Gastrocnemius medialis (tissue), 4 donors: ENCODE data around the gene TSPAN5. TPM values are rescaled to one million over a fixed set of nuclear protein-coding genes. Genes with fewer than 3 reads are reported as not detected.
"Not testable (repeated sequence)": the region's sequence is repeated elsewhere in the genome, so short reads cannot be mapped to it uniquely, and the experiment has no call there.

Experiments used
- ATAC-seq, 2 donors: fragments of 150-250 bp; one replicate each; pipeline ENCODE4 v1.9.1; 2016
- DNase-seq, 2 donors: peaks; one replicate each; pipeline ENCODE4 v3.0.0-alpha.2; 2019
- H3K27ac ChIP-seq, 4 donors: fragments of 200-600 bp; sonication (generic); 1 replicate in 1 of 4; 2 replicates in 3 of 4; pipeline ENCODE4 v1.5.1; 2016 to 2018; ENCODE audit warnings: mild to moderate bottlenecking in 2 of 4, moderate library complexity in 1 of 4
- H3K27me3 ChIP-seq, 3 donors: fragments of 200-600 bp; sonication (generic) in 2 of 3; 1 replicate in 1 of 3; 2 replicates in 2 of 3; pipeline versions ENCODE4 v1.5.1 to v1.6.0; 2016 to 2019; ENCODE audit warnings: mild to moderate bottlenecking in 1 of 3, moderate library complexity in 1 of 3
- H3K36me3 ChIP-seq, 2 donors: fragments of 200-600 bp; sonication (generic) in 1 of 2; one replicate each; pipeline ENCODE4 v1.5.1; 2017 to 2018
- H3K4me1 ChIP-seq, 2 donors: fragments of 200-600 bp; sonication (generic) in 1 of 2; one replicate each; pipeline ENCODE4 v1.5.1; 2016 to 2017; ENCODE audit warnings: mild to moderate bottlenecking in 2 of 2
- H3K4me3 ChIP-seq, 4 donors: fragments of 200-600 bp; sonication (generic) in 3 of 4; 1 replicate in 1 of 4; 2 replicates in 3 of 4; pipeline ENCODE4 v1.5.1; 2016 to 2019; ENCODE audit warnings: mild to moderate bottlenecking in 2 of 4
- H3K9me3 ChIP-seq, 3 donors: fragments of 200-600 bp; sonication (generic) in 2 of 3; 1 replicate in 1 of 3; 2 replicates in 2 of 3; pipeline ENCODE4 v1.5.1; 2016 to 2019
- POLR2A ChIP-seq, 2 donors: fragments of 450-650 bp; IDR thresholded peaks; one replicate each; pipeline ENCODE4 v1.6.1; 2017; ENCODE audit warnings: antibody characterized with exemption in 2 of 2, mild to moderate bottlenecking in 2 of 2, moderate library complexity in 2 of 2
- in situ Hi-C, 4 donors: fragments of 200-750 bp; cut with MboI; loops; one replicate each; pipeline versions ENCODE4 v1.15.0 to v1.8.0; 2017; ENCODE audit warnings: low sequenced_read_pairs in 4 of 4
- intact Hi-C: fragments of 100-400 bp; cut with DNase I; formaldehyde crosslinking; loops from one replicate; pipeline ENCODE4 v1.15.1; 2023; ENCODE audit warnings: low total_unique reads
- total RNA-seq, 4 donors: library from RNA; depleted of rRNA; stranded (reverse); fragments of >200 nt; gene quantifications; one replicate each; pipeline versions ENCODE4 v1.1.0 to v1.2.3, GENCODE V29; 2016
- TF ChIP-seq, protein P1 (sequence below), 5 experiments: fragments of 450-650 bp in 3 of 5; fragments of 200-600 bp in 2 of 5; sonication (generic) in 2 of 5; IDR thresholded peaks in 4 of 5; conservative IDR thresholded peaks in 1 of 5; 1 replicate in 4 of 5; 2 replicates in 1 of 5; pipeline ENCODE4 v1.5.1; 2016 to 2019; ENCODE audit warnings: antibody characterized with exemption in 5 of 5, mild to moderate bottlenecking in 3 of 5, moderate library complexity in 3 of 5

TSPAN5 gene
- total RNA-seq, 4 donors from 2014 or later = 0.55 to 18.7 (median 0.79) TPM

DNA sequence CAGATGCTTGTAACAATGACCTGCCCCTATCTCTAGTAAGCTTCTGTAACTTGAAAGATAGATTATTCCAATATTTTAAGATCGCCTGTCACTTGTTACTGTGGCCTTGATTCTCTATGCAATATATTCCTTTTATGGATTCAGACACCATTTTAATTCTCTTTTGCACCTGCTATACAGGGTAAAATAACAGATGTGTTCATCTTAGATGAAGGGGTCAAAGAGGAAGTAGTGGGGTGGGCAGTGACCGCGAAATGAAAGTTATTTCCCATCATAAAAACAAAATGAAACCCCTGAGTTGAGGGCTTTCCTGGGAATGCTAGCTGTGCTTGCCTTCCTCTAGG is 175.9 kb downstream of the TSPAN5 start:
- TF ChIP-seq POLR2A (IDR thresholded peaks at IDR 0.05) = no peak
- TF ChIP-seq, protein P1, sequence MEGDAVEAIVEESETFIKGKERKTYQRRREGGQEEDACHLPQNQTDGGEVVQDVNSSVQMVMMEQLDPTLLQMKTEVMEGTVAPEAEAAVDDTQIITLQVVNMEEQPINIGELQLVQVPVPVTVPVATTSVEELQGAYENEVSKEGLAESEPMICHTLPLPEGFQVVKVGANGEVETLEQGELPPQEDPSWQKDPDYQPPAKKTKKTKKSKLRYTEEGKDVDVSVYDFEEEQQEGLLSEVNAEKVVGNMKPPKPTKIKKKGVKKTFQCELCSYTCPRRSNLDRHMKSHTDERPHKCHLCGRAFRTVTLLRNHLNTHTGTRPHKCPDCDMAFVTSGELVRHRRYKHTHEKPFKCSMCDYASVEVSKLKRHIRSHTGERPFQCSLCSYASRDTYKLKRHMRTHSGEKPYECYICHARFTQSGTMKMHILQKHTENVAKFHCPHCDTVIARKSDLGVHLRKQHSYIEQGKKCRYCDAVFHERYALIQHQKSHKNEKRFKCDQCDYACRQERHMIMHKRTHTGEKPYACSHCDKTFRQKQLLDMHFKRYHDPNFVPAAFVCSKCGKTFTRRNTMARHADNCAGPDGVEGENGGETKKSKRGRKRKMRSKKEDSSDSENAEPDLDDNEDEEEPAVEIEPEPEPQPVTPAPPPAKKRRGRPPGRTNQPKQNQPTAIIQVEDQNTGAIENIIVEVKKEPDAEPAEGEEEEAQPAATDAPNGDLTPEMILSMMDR (IDR thresholded peaks at IDR 0.05 in 4 of 5, conservative IDR thresholded peaks at IDR 0.05 in 1 of 5) = no peak
- ATAC-seq = no peak
- Histone ChIP-seq H3K27ac (no peak overlapping the region), H3K4me1 (no peaks in the 10 kb centered on the region), H3K27me3 (no peaks in the 10 kb centered on the region), H3K4me3 (no peak overlapping the region), H3K36me3 (no peaks in the 10 kb centered on the region), H3K9me3 (no peaks in the 10 kb centered on the region)
- intact Hi-C loops = no loop called here
- no peak for DNase-seq
- in situ Hi-C loops = no loop called here

DNA sequence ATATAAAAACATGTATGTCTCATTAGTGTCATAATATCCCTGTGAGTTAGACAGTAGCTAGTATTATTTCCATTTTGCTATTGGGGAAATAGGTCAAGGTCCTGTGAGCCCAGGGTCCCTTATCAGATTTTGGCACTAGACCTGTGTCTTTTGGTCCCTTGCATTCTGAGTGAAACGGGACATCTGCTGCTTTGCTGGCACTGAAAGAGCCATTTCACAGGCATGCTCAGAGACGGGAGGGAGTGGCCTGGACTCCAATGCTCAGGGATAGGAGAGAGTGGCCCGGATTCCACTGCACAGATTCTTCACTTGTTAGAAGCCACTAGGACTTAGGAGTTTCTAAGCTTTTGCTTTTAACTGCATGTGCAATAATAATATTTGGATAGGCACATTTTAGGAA is 177.2 kb downstream of the TSPAN5 start:
- intact Hi-C loops = no loop called here
- ATAC-seq (no peak), DNase-seq (no peak)
- TF ChIP-seq, protein P1 (IDR thresholded peaks at IDR 0.05 in 4 of 5, conservative IDR thresholded peaks at IDR 0.05 in 1 of 5) = no peak
- no peak for TF ChIP-seq POLR2A (IDR thresholded peaks at IDR 0.05)
- Histone ChIP-seq H3K4me1 (no peaks in the 10 kb centered on the region), H3K4me3 (no peak overlapping the region), H3K27ac (no peak overlapping the region), H3K36me3 (no peaks in the 10 kb centered on the region), H3K9me3 (no peaks in the 10 kb centered on the region), H3K27me3 (no peaks in the 10 kb centered on the region)
- in situ Hi-C loops = no loop called here

GRCh38 chr4:98480535-98480934 is 177.9 kb downstream of the TSPAN5 start:
- Histone ChIP-seq H3K9me3 (no peaks in the 10 kb centered on the region), H3K4me3 (no peak overlapping the region), H3K36me3 (no peaks in the 10 kb centered on the region), H3K4me1 (no peaks in the 10 kb centered on the region), H3K27ac (no peak overlapping the region), H3K27me3 (no peaks in the 10 kb centered on the region)
- in situ Hi-C loops (no loop called here), intact Hi-C loops (no loop called here)
- TF ChIP-seq POLR2A (IDR thresholded peaks at IDR 0.05) = no peak
- TF ChIP-seq, protein P1 (IDR thresholded peaks at IDR 0.05 in 4 of 5, conservative IDR thresholded peaks at IDR 0.05 in 1 of 5) = no peak
- DNase-seq (no peak), ATAC-seq (no peak)

GRCh38 chr4:98479590-98479989 is 178.8 kb downstream of the TSPAN5 start:
- in situ Hi-C loops = not testable (repeated sequence)

DNA sequence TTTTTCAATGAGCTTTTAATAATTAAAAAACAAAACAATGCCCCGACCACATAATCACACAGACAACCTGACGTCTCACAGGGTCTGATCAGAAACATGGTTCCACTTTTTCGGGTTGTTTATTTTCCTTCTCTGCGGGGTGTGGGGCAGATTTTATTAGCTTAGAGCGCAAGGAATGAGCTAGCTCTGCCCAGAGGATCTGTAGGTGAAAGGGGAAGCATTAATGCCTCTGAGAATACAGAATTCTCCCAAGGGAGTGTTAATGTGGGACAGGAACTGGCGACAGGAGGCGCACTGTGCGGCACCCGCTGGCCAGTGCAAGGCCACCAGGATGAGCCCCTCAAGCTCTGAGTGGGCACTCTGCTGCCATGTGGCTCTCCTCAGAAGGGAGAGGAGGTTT is 181.5 kb downstream of the TSPAN5 start:
- Histone ChIP-seq H3K27ac (no peak overlapping the region), H3K9me3 (no peaks in the 10 kb centered on the region), H3K4me1 (no peaks in the 10 kb centered on the region), H3K27me3 (no peaks in the 10 kb centered on the region), H3K36me3 (no peaks in the 10 kb centered on the region), H3K4me3 (no peak overlapping the region)
- DNase-seq (no peak), ATAC-seq (no peak)
- intact Hi-C loops = no loop called here
- TF ChIP-seq, protein P1 (IDR thresholded peaks at IDR 0.05 in 4 of 5, conservative IDR thresholded peaks at IDR 0.05 in 1 of 5) = no peak
- no peak for TF ChIP-seq POLR2A (IDR thresholded peaks at IDR 0.05)
- in situ Hi-C loops = no loop called here

More at GRCh38 chr4:98479590-98479989, 178.8 kb downstream of the TSPAN5 start:
- DNase-seq, H3K27me3 ChIP-seq, H3K4me3 ChIP-seq, ATAC-seq, H3K9me3 ChIP-seq, H3K27ac ChIP-seq, intact Hi-C loops, H3K36me3 ChIP-seq, H3K4me1 ChIP-seq: not testable (repeated sequence)
